Measurements from ENCODE around the gene TMED10.
"Not testable (repeated sequence)": the region's sequence is repeated elsewhere in the genome, so short reads cannot be mapped to it uniquely, and the experiment has no call there.

The TMED10 gene

DNA sequence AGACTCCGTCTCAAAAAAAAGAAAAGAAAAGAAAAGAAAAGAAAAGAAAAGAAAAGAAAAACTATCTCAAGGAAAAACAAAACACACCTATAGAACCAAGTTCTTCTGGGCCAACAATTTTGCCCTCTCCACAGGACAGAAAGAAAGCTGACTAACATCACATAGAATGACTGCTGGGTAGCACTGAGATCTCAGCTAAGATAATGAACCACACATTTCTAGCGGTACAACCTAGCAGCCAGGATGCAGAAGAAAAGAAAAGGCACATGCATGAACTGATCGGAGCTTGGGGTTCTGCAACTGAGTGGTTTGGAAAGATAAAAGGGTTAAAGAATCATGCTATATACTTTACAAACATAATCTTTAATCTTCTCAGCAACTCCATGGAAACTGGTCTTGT lies 19.5 kb downstream of the TMED10 start:
- DNase-seq = peak in 1 of 5 experiments; percentile 92

DNA sequence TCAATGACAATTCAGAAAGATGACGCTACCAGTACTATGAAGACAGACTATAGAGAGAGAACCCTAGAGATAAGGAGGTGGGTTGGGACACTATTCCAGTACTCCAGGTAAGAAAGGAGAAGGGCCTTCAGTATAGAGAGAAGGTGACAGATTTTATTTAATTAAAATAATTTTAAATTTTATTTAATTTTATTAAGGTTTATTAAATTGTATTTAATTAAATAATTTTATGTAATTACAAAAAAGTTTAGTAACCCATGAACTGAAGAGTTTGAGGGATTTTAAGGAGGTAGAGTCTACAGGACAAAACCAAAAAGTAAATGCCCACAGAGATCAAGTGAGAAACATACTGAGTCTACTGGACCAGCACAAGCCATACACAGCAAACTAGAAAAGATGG lies 20.3 kb downstream of the TMED10 start:
- no peak for DNase-seq

DNA sequence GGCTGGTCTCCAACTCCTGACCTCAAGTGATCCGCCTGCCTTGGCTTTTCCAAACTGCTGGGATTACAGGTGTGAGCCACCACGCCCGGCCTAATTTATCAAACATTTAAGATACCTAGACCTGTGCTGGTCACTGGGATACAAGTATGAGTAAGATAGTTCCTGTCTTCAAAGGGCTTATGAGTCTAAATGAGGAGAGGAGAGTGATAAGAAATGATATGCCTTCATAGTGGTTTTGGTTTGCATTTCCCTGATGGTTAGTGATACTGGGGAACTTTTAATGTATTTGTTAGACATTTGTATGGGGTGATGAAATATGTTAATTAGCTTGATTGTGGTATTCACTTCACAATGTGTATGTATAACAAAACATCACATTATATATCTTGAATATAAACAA lies 21.2 kb downstream of the TMED10 start:
- peak in 1 of 5 experiments; percentile 77 for DNase-seq

DNA sequence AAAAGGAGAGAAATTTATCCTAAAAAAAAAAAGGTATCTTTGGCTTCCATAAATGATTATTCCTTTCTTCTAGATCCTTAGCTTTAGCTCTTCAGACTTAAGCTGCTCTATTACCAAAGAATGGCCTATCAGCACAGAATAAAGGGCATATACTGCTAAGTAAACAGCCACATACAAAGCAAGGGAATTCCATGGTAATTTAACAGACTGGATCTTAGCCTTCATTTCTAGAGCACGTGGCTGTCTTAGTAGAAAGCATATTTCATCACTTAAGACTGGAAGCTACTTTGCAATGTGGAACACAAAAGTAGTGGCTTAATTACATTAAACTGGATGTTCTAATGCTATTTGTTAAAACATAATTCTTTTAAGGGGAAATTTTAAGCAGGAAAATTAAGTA lies 23.1 kb downstream of the TMED10 start:
- no peak for DNase-seq

DNA sequence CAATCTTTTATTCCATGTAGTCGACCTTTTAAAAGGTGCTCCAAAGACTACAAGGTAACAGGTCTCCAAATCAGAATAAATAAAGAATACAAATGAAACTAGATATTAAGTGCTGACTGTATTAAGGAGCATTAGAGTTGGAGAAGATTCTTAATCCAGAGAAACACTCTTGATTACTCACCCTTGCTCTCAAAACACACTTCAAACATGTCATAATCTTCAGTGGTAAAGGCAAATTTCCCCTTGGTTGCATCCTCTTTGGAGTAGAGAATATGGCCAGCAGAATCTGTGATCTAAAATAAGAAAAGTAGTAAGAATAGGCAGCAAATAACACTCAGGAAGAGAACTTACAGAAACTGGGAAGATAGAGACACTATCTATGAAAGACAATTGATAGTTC lies 24.6 kb downstream of the TMED10 start:
- no peak for DNase-seq

DNA sequence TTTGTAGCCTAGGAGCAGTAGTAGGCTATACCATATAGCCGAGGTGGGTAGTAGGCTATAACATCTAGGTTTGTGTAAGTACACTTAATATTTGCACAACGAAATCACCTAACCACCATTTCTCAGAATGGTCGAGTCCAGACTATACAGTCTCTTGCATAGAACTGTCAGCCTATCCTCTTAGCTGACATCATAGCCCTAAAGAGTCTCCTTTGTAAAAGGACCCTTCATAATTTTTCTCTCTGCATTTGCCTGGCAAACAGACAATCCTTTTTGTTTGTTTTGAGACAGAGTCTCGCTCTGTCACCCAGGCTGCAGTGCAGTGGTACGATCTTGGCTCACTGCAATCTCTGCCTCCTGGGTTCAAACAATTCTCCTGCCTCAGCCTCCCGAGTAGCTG lies 25.8 kb downstream of the TMED10 start:
- not testable (repeated sequence) for DNase-seq

DNA sequence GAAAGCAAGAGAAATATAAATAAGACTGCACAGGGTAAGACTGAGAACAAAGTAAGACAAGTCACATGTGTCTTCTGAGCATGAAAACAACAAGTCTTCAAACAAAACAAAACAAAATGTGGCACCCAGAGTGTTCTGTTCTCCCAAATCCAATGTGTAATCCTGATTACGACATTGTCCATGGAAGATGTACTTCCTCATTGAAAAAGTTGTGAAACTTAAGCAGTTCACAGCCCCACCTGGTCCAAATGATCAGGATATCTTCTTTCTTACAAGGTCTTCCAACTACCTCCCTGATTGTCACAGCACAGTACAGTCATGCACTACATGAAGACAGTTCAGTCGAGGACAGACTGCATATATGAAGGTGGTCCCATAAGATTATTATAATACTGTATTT lies 26.3 kb downstream of the TMED10 start:
- DNase-seq = no peak

DNA sequence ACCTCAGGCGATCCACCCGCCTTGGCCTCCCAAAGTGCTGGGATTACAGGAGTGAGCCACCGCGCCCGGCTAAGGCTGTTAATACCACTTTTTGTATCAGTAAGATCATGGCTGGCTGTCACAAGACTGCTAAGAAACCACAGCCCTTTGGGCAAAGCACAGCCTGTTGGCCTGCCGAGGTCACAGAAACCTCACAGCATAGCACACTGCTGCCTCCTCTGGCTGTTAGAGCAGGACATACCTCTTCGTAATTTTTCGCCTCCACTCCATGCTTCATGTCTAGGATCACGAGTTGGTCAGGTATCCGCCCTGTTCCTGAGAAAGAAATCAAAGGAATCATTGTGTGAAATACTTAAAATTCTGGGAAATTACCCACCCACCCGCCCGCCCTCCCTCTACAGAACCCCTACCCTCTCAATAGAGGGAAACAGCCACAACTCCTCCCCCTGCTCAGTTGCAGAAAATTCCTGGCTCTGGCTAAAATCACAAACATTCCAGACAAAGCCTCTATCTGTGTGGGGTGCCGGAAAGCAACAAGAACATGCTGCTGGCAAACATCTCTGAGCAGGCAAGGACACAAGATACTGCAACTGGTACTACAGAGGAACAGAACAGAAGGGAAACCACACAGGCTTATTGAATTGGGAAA lies 28.9 kb downstream of the TMED10 start:
- DNase-seq = peak in 1 of 5 experiments; percentile 53

DNA sequence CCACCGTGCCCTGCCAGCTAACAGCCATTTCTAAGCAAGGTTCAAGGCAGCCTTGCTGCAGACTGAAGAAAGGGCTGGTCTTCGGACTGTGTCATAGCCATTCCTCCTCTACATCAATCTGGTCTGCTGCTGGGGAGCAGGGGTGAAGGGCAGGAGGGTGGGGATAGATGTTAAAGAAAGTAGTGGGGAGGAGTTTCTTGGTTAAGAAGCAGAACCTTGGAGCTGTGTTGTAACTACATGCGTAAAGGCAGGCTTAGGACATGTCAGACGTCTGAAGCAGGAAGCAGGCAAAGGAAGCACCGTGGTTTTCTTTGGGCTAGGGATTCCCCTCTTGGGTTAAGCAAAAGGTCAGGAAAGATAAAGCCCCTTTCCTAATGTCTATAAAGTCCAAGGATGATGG lies 31.5 kb downstream of the TMED10 start:
- DNase-seq = no peak

DNA sequence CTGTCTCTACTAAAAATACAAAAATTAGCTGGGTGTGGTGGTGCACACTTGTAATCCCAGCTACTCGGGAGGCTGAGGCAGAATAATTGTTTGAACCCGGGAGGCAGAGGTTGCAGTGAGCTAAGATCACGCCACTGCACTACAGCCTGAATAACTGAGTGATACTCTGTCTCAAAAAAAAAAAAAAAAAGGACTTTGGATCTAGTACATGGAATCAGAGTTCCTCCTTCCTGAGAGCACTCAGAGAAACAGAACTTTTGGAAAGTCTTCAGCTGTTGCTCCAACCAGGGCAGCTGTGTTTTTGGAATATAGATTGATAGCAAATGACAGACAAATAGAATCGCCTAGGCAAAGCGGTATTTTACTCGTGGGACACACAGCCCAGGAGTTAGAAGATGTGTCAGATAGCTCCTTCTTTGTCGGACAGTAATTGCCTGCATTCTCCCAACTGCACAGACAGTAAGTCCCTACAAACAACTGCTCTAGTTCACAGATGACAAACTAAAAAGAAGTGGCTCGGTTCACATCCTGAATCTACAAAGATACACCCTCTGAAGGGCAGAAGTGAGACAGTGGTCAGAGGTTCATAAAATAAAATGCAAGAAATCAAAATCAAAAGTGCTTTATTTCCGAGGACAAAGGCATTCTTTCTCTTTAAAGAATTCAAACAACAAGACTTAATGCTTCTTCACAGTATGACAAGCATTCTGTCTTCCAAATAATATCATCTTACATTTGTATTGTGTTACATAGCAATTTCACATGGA lies 32.5 kb downstream of the TMED10 start:
- no peak for DNase-seq

DNA sequence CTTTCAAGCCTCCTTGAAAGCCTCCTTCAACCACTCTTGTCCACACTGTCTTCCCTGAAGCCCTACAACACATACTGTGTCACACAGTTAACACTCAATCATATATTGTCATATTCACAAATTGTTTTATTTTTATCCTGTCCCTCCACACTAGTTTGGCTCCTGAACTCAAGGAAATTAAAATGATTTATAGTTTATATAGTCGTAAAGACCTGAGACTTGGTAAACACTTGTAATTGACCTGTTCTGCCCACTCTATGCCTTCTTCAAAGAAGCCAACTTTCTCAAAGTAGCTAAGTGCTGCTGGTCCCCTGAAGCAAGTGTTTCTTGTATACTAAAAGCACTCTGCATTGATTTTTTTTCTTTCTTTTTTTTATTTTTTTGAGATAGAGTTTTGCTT lies 33.9 kb downstream of the TMED10 start:
- DNase-seq = no peak

DNA sequence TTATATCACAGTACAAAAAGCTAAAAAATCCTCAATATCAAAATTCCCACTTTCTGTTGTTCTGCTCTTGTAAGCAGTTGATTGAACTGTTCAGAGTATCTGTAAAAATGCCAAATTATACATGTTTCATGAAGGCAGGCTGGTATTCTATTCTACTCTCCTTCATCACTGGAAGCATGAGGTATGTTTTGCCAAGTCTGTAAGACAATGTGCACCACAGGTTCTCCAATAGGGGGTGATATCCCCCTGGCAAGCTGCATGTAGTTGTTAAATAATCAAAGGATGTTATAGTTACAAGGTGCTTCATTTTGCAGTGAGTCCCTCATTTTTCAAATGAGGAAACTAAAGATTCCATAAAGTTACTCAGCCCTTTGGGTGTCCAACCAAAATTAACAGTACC lies 34.4 kb downstream of the TMED10 start:
- DNase-seq = peak in 2 of 5 experiments; percentile 18 to 59

DNA sequence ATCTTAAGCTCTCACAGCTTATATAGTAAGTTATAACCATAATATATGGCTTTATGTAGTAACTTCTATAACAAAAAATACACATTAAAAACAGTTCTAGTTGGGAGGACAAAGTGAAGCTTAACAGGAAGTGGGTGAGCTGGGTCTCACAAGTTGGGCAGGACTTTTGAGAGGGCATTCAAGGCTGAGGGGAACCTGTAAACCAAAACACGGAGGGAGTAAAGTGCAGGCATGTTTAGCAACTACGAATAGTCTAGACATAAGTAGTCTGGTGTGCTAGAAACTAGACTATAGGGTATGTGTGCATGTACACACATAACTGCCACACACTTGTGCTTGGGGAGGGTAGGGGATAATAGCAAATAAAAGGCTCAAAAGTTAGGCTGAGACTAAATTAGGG lies 35.4 kb downstream of the TMED10 start:
- DNase-seq = peak in 2 of 5 experiments; percentile 24 to 35

DNA sequence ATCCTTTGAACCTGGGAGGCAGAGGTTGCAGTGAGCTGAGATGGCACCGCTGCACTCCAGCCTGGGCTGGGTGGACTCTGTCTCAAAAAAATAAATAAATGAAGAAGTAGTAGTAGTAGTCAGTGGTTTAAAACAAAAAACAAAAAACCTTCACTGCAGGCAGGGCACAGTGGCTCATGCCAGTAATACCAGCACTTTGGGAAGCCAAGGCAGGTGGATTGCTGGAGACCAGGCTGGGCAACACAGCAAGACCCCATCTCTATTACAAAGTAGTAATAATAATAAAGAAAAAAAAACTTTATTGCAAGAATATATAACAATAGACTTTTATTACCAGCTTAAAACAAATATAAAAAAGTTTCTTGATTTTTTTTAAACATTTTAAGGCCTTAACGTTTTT lies 35.8 kb downstream of the TMED10 start:
- DNase-seq = no peak

DNA sequence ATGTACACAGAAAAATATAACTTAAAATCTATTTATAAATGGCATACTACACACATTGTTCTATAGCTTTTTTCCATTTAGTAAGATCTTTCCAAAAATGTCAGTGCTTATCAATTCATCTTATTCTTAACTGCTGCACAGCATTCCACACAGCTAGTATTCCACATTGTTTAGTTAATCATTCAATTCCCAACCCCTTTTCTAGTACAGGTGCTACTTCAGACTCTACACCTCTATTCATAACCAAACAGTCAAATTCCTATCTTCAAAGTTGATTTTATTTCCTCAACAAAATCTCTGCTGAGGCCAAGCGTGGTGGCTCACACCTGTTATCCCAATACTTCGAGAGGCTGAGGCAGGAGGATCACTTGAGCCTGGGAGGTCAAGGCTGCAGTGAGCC lies 37.2 kb downstream of the TMED10 start:
- no peak for DNase-seq

DNA sequence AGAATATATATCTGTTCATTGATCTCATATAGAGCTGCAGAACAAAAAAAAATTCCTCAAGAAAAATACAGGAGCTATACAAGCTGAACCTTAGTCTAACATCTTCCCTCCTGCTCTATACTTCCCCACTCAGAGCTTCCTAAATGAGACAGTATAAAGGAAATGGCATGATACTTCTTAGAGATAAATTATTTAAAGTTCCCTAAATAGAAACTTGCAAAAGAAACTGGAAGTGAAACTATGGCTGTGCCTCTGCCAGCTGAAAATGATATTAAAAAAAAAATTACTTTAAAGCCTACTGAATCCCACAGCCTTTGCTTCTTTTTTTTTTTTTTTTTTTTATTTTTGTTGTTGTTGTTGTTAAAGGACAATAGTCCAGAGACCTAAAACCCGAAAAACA lies 37.9 kb downstream of the TMED10 start:
- DNase-seq = no peak

DNA sequence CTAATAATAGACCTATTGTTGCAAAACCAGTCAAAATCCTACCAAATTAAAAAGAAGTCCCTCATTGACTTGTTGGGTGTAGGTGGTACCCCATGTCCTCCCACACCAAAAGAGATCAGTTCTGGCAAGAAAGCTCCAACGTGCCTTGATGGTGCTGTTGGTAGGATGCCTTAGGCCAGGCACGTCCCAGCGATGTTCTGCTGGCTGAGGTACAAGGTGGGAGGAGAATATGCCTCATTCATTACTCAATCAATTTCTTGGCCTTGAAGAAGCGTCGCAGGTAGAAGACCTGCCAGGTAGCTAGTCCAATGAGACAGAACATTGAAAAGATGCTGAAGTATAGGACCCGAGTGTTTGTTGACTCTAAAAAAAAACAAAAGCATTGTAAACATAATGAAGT lies 41.8 kb downstream of the TMED10 start:
- DNase-seq = no peak

DNA sequence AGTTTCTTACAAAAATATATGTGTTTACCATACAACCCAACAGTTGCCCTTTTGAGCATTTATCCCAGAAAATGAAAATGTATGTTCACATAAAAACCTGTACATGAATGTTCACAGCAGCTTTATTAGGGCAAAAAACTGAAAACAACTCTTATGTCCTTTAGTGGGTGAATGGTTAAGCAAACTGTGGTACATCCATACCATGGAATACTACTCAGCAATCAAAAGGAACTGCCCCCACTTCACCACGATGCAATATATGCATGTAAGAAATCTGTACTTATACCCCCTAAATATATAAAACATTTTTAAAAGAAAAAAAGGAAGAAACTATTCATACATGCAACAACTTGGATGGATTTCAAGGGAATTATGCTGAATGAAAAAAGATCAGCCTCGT lies 42.8 kb downstream of the TMED10 start:
- DNase-seq = no peak

DNA sequence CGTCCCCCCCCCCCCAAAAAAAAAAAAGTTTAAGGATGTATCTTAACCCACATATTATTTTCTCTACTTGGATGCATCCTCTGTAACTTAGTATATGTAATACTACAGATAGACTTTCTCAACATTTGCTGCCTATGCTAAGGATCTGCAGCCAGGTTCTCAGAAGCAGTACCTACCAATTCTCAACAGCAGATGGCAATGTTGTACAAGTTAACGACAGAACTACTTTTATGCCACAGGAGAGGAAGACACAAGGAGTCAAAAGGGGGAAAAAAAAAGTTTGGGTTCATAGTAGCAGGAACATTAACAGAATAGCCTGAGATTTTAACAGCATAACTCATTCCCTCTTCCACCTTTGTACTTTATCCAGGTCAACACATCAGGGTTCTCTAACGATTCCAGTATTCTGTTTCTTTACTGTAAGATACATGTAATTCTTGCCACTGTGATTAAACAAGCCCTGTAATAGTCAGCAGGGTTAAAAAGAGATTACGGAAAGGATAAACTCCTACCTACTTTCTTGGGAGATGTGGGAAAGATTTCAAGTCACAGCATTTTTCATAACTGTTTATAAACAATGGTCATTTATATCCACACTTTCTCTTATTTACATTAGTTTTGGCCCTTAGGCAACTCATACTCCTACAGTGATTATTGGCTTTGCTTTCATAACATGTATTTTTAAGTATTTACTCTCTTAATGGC lies 43.9 kb downstream of the TMED10 start:
- peak in 2 of 5 experiments; percentile 49 to 67 for DNase-seq

DNA sequence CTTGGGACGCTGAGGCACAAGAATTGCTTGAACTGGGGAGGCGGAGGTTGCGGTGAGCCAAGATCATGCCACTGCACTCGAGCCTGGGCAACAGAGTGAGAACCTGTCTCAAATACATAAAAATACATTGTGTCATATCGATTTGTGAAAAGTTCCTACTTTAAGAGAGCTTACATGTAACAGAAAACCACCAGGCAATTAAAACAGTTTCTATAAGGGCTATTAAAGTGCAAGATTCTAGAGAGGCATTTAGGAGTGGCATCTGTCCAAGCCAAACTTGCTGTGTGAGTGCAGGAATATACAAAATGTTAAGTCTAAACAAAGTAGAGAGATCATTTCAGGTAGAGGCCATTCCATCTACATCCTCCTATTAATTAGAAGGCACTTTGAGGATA lies 47.8 kb downstream of the TMED10 start:
- no peak for DNase-seq

DNA sequence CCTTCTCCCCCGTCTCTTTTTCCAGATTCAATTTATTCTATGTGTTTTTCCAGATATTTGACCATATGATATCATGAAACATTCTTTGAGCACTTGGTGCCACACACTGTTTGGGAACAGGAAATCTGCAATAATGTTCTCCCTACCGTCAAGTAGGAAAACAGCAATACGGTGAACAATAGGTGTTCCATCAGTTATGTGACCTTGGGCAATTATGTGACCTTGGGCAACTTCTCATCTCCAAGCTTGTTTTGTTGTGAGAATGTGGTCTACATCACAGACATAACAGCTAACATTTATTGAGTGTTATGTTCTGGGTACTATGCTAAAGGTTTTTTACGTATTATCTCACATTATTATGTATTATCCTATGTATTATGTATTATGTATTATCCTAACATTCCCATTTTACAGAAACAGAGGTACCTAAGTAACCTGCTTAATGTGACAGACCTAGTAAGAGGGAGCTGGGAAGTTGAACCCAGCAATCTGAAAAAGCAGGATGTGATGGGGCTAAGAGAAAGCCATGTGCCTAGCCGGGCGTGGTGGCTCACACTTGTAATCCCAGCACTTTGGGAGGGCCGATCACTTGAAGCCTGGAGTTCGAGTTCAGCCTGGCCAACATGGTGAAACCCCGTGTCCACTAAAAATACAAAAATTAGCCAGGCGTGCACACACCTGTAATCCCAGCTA lies 48.4 kb downstream of the TMED10 start:
- no peak for DNase-seq

DNA sequence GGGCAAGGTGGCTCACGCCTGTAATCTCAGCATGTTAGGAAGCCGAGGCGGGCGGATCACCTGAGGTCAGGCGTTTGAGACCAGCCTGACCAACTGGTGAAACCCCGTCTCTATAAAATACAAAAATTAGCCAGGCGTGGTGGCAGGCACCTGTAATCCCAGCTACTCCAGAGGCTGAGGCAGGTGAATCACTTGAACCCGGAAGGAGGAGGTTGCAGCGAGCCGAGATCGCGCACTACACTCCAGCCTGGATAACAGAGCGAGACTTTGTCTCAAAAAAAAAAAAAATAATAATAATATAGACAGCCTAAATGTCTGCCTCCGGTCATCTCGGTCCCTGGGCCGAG lies 49.0 kb downstream of the TMED10 start:
- DNase-seq = peak in 1 of 5 experiments; percentile 21
